Left lung (tissue), 10 donors: Measurements from ENCODE around the gene TPST2. TPM values are rescaled to one million over a fixed set of nuclear protein-coding genes. Genes with fewer than 3 reads are reported as not detected.

Experiments
- ATAC-seq: fragments of 200-7000 bp; cut with Tn5 transposase; one replicate; pipeline ENCODE4 v1.9.1; 2020; ENCODE audit warnings: moderate library complexity
- DNase-seq, 4 donors: peaks; one replicate each; pipeline ENCODE4 v3.0.0-alpha.2; 2013 to 2020
- H3K27ac ChIP-seq, 2 donors: fragments of 200-600 bp; sonication (generic) in 1 of 2; one replicate each; pipeline versions ENCODE4 v1.5.0 to v1.8.0; 2020 to 2021
- H3K27me3 ChIP-seq, 2 donors: fragments of 200-600 bp; sonication (generic) in 1 of 2; one replicate each; pipeline versions ENCODE4 v1.5.0 to v1.8.0; 2020 to 2021
- H3K36me3 ChIP-seq, 2 donors: fragments of 200-600 bp; sonication (generic) in 1 of 2; one replicate each; pipeline versions ENCODE4 v1.5.0 to v1.8.0; 2020 to 2021
- H3K4me1 ChIP-seq, 2 donors: fragments of 200-600 bp; one replicate each; pipeline ENCODE4 v1.8.0; 2021
- H3K4me3 ChIP-seq, 2 donors: fragments of 200-600 bp; sonication (generic) in 1 of 2; one replicate each; pipeline versions ENCODE4 v1.5.0 to v1.8.0; 2020 to 2021; ENCODE audit warnings: mild to moderate bottlenecking in 1 of 2
- H3K9me3 ChIP-seq, 2 donors: fragments of 200-600 bp; sonication (generic) in 1 of 2; one replicate each; pipeline versions ENCODE4 v1.5.0 to v1.8.0; 2020 to 2021
- intact Hi-C, 2 donors: fragments of 100-400 bp; cut with DNase I; formaldehyde crosslinking; loops; one replicate each; pipeline versions ENCODE4 v1.11.2 to v1.14.2; 2022
- polyA plus RNA-seq, 6 donors: library from polyadenylated mRNA; unstranded; fragments of 120-200 nt; gene quantifications; one replicate each; pipeline ENCODE4 v1.2.1, GENCODE V29; 2013; ENCODE audit not compliant: insufficient read length in 6 of 6
- total RNA-seq, 2 donors: library from RNA; stranded (reverse); fragmentation: NEBNext Ultra II Directional; extraction: Animal tissue kit (Norgen Biotek cat#: 25700); gene quantifications; one replicate each; pipeline ENCODE4 v1.2.1, GENCODE V29; 2021
- TF ChIP-seq, protein P1 (sequence below), 2 donors: fragments of 200-600 bp; sonication (generic) in 1 of 2; IDR thresholded peaks; one replicate each; pipeline versions ENCODE4 v1.5.0 to v1.8.0; 2021; ENCODE audit warnings: antibody characterized with exemption in 2 of 2
- donor health status: DM: no; HTN: yes; CAD: no.
- donor health status: DM: no; HTN: no; CAD: no.

The TPST2 gene
- total and polyA plus RNA-seq, 8 donors: 23.3 to 69.0 (median 29.0) TPM

DNA sequence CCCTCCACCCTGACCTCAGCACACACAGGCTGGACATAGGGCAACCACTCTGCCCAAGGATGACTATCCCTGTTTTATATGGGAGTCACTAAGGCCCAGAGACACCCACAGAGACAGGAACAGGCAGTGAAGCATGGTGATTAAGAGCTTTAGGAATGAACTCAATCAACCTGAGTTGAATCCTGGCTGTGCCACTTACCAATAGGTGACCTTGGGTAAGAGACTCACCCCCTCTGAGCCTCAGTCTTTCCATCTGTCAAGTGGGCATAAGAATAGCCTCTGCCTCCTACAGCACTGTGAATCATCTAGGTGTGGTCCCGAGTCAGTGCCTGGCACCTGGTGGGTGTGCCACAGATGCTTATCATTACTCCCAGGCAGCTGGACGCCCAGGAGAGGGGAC is 21.1 kb upstream of the TPST2 start:
- ATAC-seq: no peak
- Histone ChIP-seq H3K36me3 (no peaks in the 10 kb centered on the region), H3K4me1 (peaks cover 0 to 3% of the 10 kb centered on the region in 2 donors), H3K9me3 (no peaks in the 10 kb centered on the region), H3K27ac (no peak overlapping the region), H3K4me3 (no peak overlapping the region), H3K27me3 (peaks cover 0 to 6% of the 10 kb centered on the region in 2 donors)
- no peak for DNase-seq
- intact Hi-C loops: no loop called here
- TF ChIP-seq, protein P1, sequence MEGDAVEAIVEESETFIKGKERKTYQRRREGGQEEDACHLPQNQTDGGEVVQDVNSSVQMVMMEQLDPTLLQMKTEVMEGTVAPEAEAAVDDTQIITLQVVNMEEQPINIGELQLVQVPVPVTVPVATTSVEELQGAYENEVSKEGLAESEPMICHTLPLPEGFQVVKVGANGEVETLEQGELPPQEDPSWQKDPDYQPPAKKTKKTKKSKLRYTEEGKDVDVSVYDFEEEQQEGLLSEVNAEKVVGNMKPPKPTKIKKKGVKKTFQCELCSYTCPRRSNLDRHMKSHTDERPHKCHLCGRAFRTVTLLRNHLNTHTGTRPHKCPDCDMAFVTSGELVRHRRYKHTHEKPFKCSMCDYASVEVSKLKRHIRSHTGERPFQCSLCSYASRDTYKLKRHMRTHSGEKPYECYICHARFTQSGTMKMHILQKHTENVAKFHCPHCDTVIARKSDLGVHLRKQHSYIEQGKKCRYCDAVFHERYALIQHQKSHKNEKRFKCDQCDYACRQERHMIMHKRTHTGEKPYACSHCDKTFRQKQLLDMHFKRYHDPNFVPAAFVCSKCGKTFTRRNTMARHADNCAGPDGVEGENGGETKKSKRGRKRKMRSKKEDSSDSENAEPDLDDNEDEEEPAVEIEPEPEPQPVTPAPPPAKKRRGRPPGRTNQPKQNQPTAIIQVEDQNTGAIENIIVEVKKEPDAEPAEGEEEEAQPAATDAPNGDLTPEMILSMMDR (IDR thresholded peaks at IDR 0.05): no peak

DNA sequence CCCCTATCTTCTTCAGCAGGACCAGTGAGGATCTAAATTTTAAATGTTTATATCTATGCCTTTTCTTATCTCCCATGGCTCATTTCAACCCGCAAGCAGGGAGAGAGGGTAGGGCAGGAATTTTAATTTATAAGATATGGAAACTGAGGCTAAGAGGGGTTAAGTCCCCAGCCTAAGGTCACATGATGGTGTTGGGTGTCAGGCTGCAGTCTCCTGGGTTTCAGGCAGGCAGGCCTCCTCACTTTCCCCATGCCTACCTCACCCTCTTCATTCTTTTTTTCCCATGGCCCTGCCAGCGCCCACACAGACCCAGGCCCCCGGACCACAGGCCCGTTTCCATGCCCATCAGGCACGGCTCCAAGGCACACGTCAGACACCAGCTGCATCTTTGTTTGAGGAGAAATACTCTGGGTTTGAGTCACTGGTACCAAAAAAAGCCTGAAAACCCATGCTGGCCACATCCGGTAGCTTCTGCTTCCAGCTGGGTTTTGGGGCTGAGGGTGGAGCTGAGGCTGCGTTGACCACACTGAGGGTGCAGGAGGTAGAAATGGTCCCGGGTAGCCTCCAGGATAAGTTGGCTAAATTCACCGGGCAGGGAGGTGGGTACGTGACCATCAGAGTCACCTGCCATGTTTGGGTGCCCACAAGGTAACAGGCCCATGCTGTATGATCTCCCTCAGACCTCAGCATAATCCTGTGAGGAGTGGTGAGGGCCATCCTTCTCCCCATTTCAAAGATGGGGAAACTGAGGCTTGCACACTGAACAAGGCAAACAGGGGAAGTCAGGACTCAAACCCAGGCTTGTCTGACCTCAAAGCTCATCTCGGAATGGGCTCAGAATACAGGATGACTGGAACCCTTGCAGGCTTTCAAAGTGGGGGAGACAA is 20.4 kb upstream of the TPST2 start:
- no peak overlapping the region for H3K4me3 ChIP-seq
- TF ChIP-seq, protein P1 (IDR thresholded peaks at IDR 0.05): no peak
- no peak for DNase-seq
- intact Hi-C loops: no loop called here
- H3K27ac ChIP-seq: no peak overlapping the region
- no peaks in the 10 kb centered on the region for H3K9me3 ChIP-seq
- H3K36me3 ChIP-seq: no peaks in the 10 kb centered on the region
- ATAC-seq: peak; percentile 24
- H3K4me1 ChIP-seq: no peaks in the 10 kb centered on the region
- peaks cover 0 to 6% of the 10 kb centered on the region in 2 donors for H3K27me3 ChIP-seq

DNA sequence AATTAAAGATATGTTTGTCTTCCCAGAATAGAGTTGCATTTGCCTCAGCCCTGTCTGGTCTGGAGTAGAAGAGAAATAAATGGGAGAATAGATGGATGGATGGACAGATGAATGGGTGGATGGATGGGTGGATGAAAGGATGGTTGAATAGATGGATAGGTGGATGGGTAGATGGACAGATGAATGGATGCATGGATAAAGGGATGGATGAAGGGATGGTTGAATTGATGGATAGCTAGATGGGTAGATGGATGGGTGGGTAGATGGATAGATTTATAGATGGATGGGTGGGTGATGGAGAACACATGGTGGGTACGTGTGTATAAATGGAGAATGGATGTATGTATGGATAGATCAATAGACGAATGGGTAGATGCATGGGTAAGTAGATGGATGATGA is 19.4 kb upstream of the TPST2 start:
- H3K9me3 ChIP-seq: no peaks in the 10 kb centered on the region
- TF ChIP-seq, protein P1 (IDR thresholded peaks at IDR 0.05): no peak
- no peaks in the 10 kb centered on the region for H3K27me3 ChIP-seq
- H3K4me1 ChIP-seq: no peaks in the 10 kb centered on the region
- no peak for ATAC-seq
- H3K27ac ChIP-seq: no peak overlapping the region
- intact Hi-C loops: no loop called here
- DNase-seq: no peak
- no peaks in the 10 kb centered on the region for H3K36me3 ChIP-seq
- H3K4me3 ChIP-seq: no peak overlapping the region

DNA sequence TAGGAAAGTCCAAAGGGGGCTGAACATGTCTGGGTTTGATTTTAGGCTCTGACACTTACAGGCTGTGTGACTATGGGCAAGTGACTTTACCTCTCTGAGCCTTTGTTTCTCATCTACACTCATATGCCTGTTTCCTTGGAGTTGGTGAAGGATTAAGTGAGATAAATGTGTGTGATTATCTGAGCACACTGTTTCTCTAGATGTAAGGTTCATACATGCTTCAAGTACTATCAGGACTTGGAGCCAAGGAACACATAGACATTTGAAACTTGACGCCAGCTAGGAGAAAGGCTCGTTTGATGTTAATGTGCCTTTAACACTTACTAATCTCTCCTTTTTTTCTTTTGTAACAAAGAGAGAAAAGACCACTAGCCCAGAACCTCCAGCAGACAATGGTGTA is 18.2 kb upstream of the TPST2 start:
- ATAC-seq (no peak), DNase-seq (no peak)
- Histone ChIP-seq H3K27me3 (no peaks in the 10 kb centered on the region), H3K36me3 (no peaks in the 10 kb centered on the region), H3K4me3 (no peak overlapping the region), H3K9me3 (no peaks in the 10 kb centered on the region), H3K4me1 (no peaks in the 10 kb centered on the region), H3K27ac (no peak overlapping the region)
- intact Hi-C loops: no loop called here
- TF ChIP-seq, protein P1 (IDR thresholded peaks at IDR 0.05): no peak

DNA sequence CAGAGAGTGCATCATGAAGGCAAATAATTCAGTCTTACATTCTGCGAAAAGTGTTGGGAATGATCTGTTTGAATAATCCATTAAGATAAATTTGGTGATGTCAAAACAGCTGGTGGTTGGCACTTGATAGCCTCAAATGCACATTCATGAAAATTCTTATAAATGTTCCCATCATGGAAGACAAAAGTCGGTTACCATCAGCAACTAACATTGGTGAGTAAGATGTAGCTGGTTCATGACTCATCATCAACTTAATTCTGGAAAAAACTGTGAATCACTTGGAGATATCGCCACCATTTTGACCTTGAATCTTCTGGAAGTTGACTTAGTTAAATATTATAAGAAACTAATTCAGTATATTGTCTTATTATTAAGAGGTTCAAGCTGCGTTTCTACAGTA is 16.7 kb upstream of the TPST2 start:
- TF ChIP-seq, protein P1 (IDR thresholded peaks at IDR 0.05): no peak
- Histone ChIP-seq H3K36me3 (no peaks in the 10 kb centered on the region), H3K4me3 (no peak overlapping the region), H3K27me3 (no peaks in the 10 kb centered on the region), H3K27ac (no peak overlapping the region), H3K9me3 (no peaks in the 10 kb centered on the region), H3K4me1 (no peaks in the 10 kb centered on the region)
- intact Hi-C loops: no loop called here
- ATAC-seq (no peak), DNase-seq (no peak)
